Fibroblast of gingiva (primary cell): ENCODE results near the gene UQCRFS1.
A peak's percentile ranks its signal among the peaks of the same experiment; 100 is the strongest.
"Not testable (repeated sequence)": the region's sequence is repeated elsewhere in the genome, so short reads cannot be mapped to it uniquely, and the experiment has no call there.

Source experiments
- DNase-seq: peaks from one replicate; pipeline ENCODE4 v3.0.0-alpha.2; 2011; ENCODE audit warnings: low read depth

UQCRFS1 gene

GRCh38 chr19:29214411-29214810 lies 1.5 kb upstream of the UQCRFS1 start:
- no peak for DNase-seq

- no peak for DNase-seq
Measured at GRCh38 chr19:29212356-29212647, 649 bp downstream of the UQCRFS1 start.

- DNase-seq = peak; percentile 8
Measured at GRCh38 chr19:29211562-29212355, 1.2 kb downstream of the UQCRFS1 start.

GRCh38 chr19:29211041-29211440 lies 1.9 kb downstream of the UQCRFS1 start:
- not testable (repeated sequence) for DNase-seq

GRCh38 chr19:29210502-29210901 lies 2.4 kb downstream of the UQCRFS1 start:
- not testable (repeated sequence) for DNase-seq

- DNase-seq = not testable (repeated sequence)
Measured at GRCh38 chr19:29207403-29208187, 5.4 kb downstream of the UQCRFS1 start.

- no peak for DNase-seq
Measured at GRCh38 chr19:29206453-29206852, 6.5 kb downstream of the UQCRFS1 start.

GRCh38 chr19:29202281-29202680 lies 10.7 kb downstream of the UQCRFS1 start:
- no peak for DNase-seq

- DNase-seq = no peak
Measured at GRCh38 chr19:29201855-29202254, 11.1 kb downstream of the UQCRFS1 start.

- no peak for DNase-seq
Measured at GRCh38 chr19:29194658-29195057, 18.3 kb downstream of the UQCRFS1 start.

- DNase-seq = no peak
Measured at GRCh38 chr19:29193155-29193554, 19.8 kb downstream of the UQCRFS1 start.

- DNase-seq = no peak
Measured at GRCh38 chr19:29191005-29191404, 21.9 kb downstream of the UQCRFS1 start.

- DNase-seq = peak; percentile 42
Measured at GRCh38 chr19:29189033-29189360, 24.0 kb downstream of the UQCRFS1 start.

- DNase-seq = no peak
Measured at GRCh38 chr19:29188289-29189032, 24.5 kb downstream of the UQCRFS1 start.

- DNase-seq = no peak
Measured at GRCh38 chr19:29187676-29188075, 25.3 kb downstream of the UQCRFS1 start.

GRCh38 chr19:29185427-29185826 lies 27.5 kb downstream of the UQCRFS1 start:
- DNase-seq = no peak

GRCh38 chr19:29176981-29177754 lies 35.8 kb downstream of the UQCRFS1 start:
- no peak for DNase-seq

GRCh38 chr19:29173896-29174295 lies 39.1 kb downstream of the UQCRFS1 start:
- no peak for DNase-seq

GRCh38 chr19:29172302-29172701 lies 40.6 kb downstream of the UQCRFS1 start:
- DNase-seq = no peak

- no peak for DNase-seq
Measured at GRCh38 chr19:29171525-29171924, 41.4 kb downstream of the UQCRFS1 start.

- DNase-seq = no peak
Measured at GRCh38 chr19:29170554-29170953, 42.4 kb downstream of the UQCRFS1 start.

- no peak for DNase-seq
Measured at GRCh38 chr19:29162694-29163093, 50.3 kb downstream of the UQCRFS1 start.
